Measurements from ENCODE around the gene GPC5.

DNA sequence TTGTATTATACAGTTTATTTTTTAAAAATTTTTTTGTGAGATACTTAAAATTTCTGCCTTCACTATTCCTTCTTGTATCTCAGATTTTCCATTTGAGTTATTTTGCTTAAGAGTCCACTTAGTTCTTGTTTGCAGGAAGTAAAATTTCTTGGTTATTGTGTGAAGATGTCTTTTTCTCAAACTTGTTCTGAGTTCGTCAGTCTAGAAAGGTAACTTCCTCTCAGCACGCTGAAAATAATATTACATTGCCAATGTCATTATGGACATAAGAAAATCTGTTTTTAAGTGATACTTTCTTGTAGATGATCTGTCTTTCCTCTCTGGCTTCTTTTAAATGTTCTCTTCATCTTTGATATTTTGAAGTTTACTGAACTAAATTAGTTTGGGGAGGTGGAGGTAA lies 1096.5 kb downstream of the GPC5 start:
- TF ChIP-seq POLR2A (IDR thresholded peaks at IDR 0.05) (no peak), CTCF (IDR thresholded peaks at IDR 0.05) (no peak)

All from testis (tissue), 2 donors.